GM21515 (cell line): ENCODE results near the gene FRMD4B.
A peak's percentile ranks its signal among the peaks of the same experiment; 100 is the strongest.

Experiments used
- ATAC-seq: cut with Tn5 transposase; IDR thresholded peaks from one replicate; pipeline ENCODE4 v1.9.1; 2021; ENCODE audit not compliant: unreplicated experiment

The FRMD4B gene

GRCh38 chr3:69385723-69386555 is at the start of gene FRMD4B:
FRMD4B (minus strand) TSS chr3:69386088; CDS start chr3:69385989, 99 bp downstream.
- ATAC-seq: no peak

- ATAC-seq: no peak
Measured at GRCh38 chr3:69433969-69434325, 48.1 kb upstream of the FRMD4B start.

- no peak for ATAC-seq
Measured at GRCh38 chr3:69433121-69433968, 47.5 kb upstream of the FRMD4B start.

- no peak for ATAC-seq
Measured at GRCh38 chr3:69428657-69429255, 42.9 kb upstream of the FRMD4B start.

- no peak for ATAC-seq
Measured at GRCh38 chr3:69426967-69427304, 41.0 kb upstream of the FRMD4B start.

- ATAC-seq: no peak
Measured at GRCh38 chr3:69426291-69426966, 40.5 kb upstream of the FRMD4B start.

GRCh38 chr3:69425249-69425648 is 39.4 kb upstream of the FRMD4B start:
- peak; percentile 82 for ATAC-seq

GRCh38 chr3:69423463-69424155 is 37.7 kb upstream of the FRMD4B start:
- ATAC-seq: no peak

GRCh38 chr3:69422751-69423150 is 36.9 kb upstream of the FRMD4B start:
- ATAC-seq: no peak

- ATAC-seq: no peak
Measured at GRCh38 chr3:69420781-69421520, 35.1 kb upstream of the FRMD4B start.

GRCh38 chr3:69419276-69419675 is 33.4 kb upstream of the FRMD4B start:
- ATAC-seq: no peak

GRCh38 chr3:69417541-69418078 is 31.7 kb upstream of the FRMD4B start:
- no peak for ATAC-seq

GRCh38 chr3:69413551-69414207 is 27.8 kb upstream of the FRMD4B start:
- ATAC-seq: no peak

- ATAC-seq: no peak
Measured at GRCh38 chr3:69411346-69411745, 25.5 kb upstream of the FRMD4B start.

GRCh38 chr3:69410301-69410700 is 24.4 kb upstream of the FRMD4B start:
- ATAC-seq: peak; percentile 99

GRCh38 chr3:69409831-69410230 is 23.9 kb upstream of the FRMD4B start:
- no peak for ATAC-seq

GRCh38 chr3:69409011-69409410 is 23.1 kb upstream of the FRMD4B start:
- no peak for ATAC-seq

- ATAC-seq: no peak
Measured at GRCh38 chr3:69408542-69408941, 22.7 kb upstream of the FRMD4B start.

- ATAC-seq: no peak
Measured at GRCh38 chr3:69407908-69408307, 22.0 kb upstream of the FRMD4B start.
